ENCODE results near the gene RNF207.

Gene RNF207

DNA sequence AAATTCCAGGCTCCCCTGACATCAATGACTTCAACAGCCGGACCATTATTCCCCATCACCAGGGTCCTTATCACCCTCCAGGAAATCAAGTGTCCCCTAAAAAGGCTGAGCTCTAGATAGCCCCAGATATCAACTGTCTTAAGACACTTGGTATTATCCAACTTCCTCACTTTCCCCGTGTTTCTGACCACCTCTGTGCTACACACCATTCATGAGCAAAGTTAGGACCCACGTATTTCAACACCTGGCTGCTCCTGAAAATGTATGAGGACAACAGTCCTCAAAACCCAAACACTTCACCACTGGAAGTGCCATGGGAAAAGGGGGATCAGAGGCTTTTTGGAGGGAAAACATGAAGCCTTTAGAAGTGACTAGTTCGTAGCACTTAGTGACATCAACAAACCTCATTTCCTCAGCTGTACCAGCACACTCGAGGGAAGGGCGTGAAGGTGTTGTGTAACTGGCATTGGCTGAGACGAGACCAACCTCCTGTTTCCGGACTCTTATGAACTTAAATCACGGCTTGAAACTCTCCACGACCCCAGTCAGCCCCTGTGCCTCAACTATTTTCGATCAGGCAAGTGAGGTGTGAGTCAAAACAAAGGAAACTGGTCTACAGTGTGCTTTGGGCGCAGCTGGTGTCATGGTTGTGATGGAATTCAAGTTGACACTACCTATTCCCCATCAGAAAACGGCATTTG is 21.7 kb upstream of the RNF207 start:
- Histone ChIP-seq H3K36me3 (replicated peaks in 1 of 2; ENCODE audit: control insufficient read depth in 2 of 2, insufficient read depth in 2 of 2, low read length in 2 of 2) (peaks cover 15 to 49% of the 10 kb centered on the region in 2 donors), H3K9me3 (replicated peaks in 1 of 2; ENCODE audit: control insufficient read depth in 2 of 2, insufficient read depth in 1 of 2, low read depth in 1 of 2, low read length in 2 of 2) (no peaks in the 10 kb centered on the region)
- DNase-seq (ENCODE audit: low spot score) = no peak

DNA sequence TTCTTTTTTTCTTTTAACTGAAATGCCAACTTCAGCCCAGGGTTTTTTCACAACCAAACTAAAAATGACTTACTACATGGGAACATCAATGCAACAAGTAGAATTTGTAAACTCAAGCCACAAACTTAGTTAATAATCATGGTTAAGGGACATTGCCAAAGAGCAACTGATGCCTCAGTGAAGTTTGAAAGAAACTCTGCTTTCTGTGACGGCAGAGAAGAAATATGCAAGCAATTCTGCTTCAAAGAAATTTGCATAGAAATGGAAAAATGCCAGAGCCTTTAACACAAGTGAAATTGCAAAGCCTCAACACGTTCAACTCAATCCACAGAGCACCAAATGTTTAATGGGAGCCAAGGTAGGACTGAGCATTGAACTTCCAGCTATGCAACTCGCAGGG is 20.8 kb upstream of the RNF207 start:
- Histone ChIP-seq H2AK5ac (ENCODE audit: low read depth, low read length) (no peak overlapping the region), H3K14ac (ENCODE audit: low read length) (no peak overlapping the region), H3K23ac (ENCODE audit: low read depth, low read length, poor library complexity) (no peak overlapping the region), H3K79me1 (ENCODE audit: low read depth, low read length) (no peaks in the 10 kb centered on the region), H3K27me3 (ENCODE audit: control insufficient read depth in 3 of 3, insufficient read depth in 3 of 3, low read depth in 1 of 3, low read length in 3 of 3) (peaks cover 6 to 27% (median 22%) of the 10 kb centered on the region in 3 experiments), H2BK5ac (ENCODE audit: low read length) (no peak overlapping the region), H3K9me3 (replicated peaks in 1 of 2; ENCODE audit: control insufficient read depth in 2 of 2, insufficient read depth in 1 of 2, low read depth in 1 of 2, low read length in 2 of 2) (no peaks in the 10 kb centered on the region), H3K9ac (ENCODE audit: low read depth, low read length, poor library complexity) (no peak overlapping the region), H2BK12ac (ENCODE audit: low read length) (no peak overlapping the region), H3K18ac (ENCODE audit: low read length) (no peak overlapping the region), H3K36me3 (replicated peaks in 1 of 2; ENCODE audit: control insufficient read depth in 2 of 2, insufficient read depth in 2 of 2, low read length in 2 of 2) (peaks cover 19 to 57% of the 10 kb centered on the region in 2 donors), H3K4me3 (ENCODE audit: low read length in 2 of 2) (no peak overlapping the region), H2AFZ (ENCODE audit: low read length) (no peak overlapping the region), H2BK120ac (ENCODE audit: low read depth, low read length) (no peak overlapping the region), H3K4me2 (ENCODE audit: insufficient read depth, low read length, poor library complexity, severe bottlenecking) (no peak overlapping the region), H4K91ac (ENCODE audit: low read depth, low read length, poor library complexity) (no peak overlapping the region), H3K4ac (ENCODE audit: low read length) (no peak overlapping the region), H2BK15ac (ENCODE audit: low read length) (no peak overlapping the region), H3K4me1 (ENCODE audit: control insufficient read depth in 2 of 2, insufficient read depth in 1 of 2, low read depth in 1 of 2, low read length in 2 of 2) (peaks cover 0 to 8% of the 10 kb centered on the region in 2 donors), H3K27ac (replicated peaks; ENCODE audit: low read length) (no peak overlapping the region), H4K8ac (ENCODE audit: low read depth, low read length) (no peak overlapping the region)
- WGBS, 2 donors (ENCODE audit: extremely low coverage in 2 of 2, insufficient read length in 2 of 2, insufficient replicate concordance in 1 of 2) = no CpG with 5 or more reads among the region's 3 CpGs
- no peak for DNase-seq (ENCODE audit: low spot score)

More for the DNA sequence above, 21.7 kb upstream of the RNF207 start:
- Histone ChIP-seq H3K4me1 (ENCODE audit: control insufficient read depth in 2 of 2, insufficient read depth in 1 of 2, low read depth in 1 of 2, low read length in 2 of 2) (peaks cover under 1 to 8% of the 10 kb centered on the region in 2 donors), H3K9ac (ENCODE audit: low read depth, low read length, poor library complexity) (no peak overlapping the region), H3K4me3 (ENCODE audit: low read length in 2 of 2) (no peak overlapping the region), H4K91ac (ENCODE audit: low read depth, low read length, poor library complexity) (no peak overlapping the region), H3K4me2 (ENCODE audit: insufficient read depth, low read length, poor library complexity, severe bottlenecking) (no peak overlapping the region), H3K4ac (ENCODE audit: low read length) (no peak overlapping the region), H2BK15ac (ENCODE audit: low read length) (no peak overlapping the region), H3K18ac (ENCODE audit: low read length) (no peak overlapping the region), H3K14ac (ENCODE audit: low read length) (no peak overlapping the region), H2AK5ac (ENCODE audit: low read depth, low read length) (no peak overlapping the region), H2AFZ (ENCODE audit: low read length) (no peak overlapping the region), H3K23ac (ENCODE audit: low read depth, low read length, poor library complexity) (no peak overlapping the region), H2BK5ac (ENCODE audit: low read length) (no peak overlapping the region), H4K8ac (ENCODE audit: low read depth, low read length) (no peak overlapping the region), H3K79me1 (ENCODE audit: low read depth, low read length) (no peaks in the 10 kb centered on the region), H3K27me3 (ENCODE audit: control insufficient read depth in 3 of 3, insufficient read depth in 3 of 3, low read depth in 1 of 3, low read length in 3 of 3) (peaks cover 10 to 34% (median 30%) of the 10 kb centered on the region in 3 experiments), H2BK120ac (ENCODE audit: low read depth, low read length) (no peak overlapping the region), H2BK12ac (ENCODE audit: low read length) (no peak overlapping the region), H3K27ac (replicated peaks; ENCODE audit: low read length) (no peak overlapping the region)
- WGBS, 2 donors (ENCODE audit: extremely low coverage in 2 of 2, insufficient read length in 2 of 2, insufficient replicate concordance in 1 of 2) = no CpG with 5 or more reads among the region's 13 CpGs

DNA sequence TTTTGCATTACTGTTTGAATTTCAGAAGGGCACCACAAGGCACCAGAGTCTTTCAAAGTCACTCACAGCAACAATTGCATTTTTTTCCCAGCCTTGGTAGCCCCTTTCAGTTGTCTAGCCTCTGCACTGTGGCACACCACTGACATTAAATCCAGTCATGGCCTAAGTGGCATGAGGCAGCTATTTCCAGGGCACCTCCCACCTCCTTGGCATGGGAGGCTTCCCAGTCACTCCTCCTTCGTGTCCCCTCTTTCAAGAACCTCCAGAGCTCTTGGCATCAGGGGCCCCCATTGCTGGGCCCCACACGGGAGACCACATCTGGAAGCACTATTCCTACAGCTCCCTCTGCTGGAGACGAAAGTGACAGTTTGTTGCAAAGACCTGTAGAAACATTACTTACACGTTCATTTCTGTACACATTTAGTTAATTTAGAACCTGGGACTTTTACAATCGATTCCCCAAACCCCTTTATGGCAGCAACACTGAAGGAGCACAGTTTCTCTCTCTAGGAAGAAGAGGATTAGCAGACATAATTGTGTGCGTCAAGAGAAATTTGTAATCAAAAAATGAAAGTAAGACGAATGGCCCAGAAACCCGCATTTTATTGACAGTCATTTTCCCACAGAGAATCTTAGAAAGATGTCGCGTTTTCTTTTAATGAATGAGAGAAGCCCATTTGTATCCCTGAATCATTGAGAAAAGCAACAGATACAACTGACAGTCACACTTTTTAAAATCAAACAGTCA is 20.1 kb upstream of the RNF207 start:
- Histone ChIP-seq H2AK5ac (ENCODE audit: low read depth, low read length) (no peak overlapping the region), H3K9me3 (replicated peaks in 1 of 2; ENCODE audit: control insufficient read depth in 2 of 2, insufficient read depth in 1 of 2, low read depth in 1 of 2, low read length in 2 of 2) (no peaks in the 10 kb centered on the region), H2BK5ac (ENCODE audit: low read length) (no peak overlapping the region), H2AFZ (ENCODE audit: low read length) (no peak overlapping the region), H3K4ac (ENCODE audit: low read length) (no peak overlapping the region), H3K4me2 (ENCODE audit: insufficient read depth, low read length, poor library complexity, severe bottlenecking) (no peak overlapping the region), H3K36me3 (replicated peaks in 1 of 2; ENCODE audit: control insufficient read depth in 2 of 2, insufficient read depth in 2 of 2, low read length in 2 of 2) (peaks cover 20 to 64% of the 10 kb centered on the region in 2 donors), H3K79me1 (ENCODE audit: low read depth, low read length) (no peaks in the 10 kb centered on the region), H3K9ac (ENCODE audit: low read depth, low read length, poor library complexity) (no peak overlapping the region), H3K27ac (replicated peaks; ENCODE audit: low read length) (no peak overlapping the region), H3K4me3 (ENCODE audit: low read length in 2 of 2) (no peak overlapping the region), H3K14ac (ENCODE audit: low read length) (no peak overlapping the region), H4K91ac (ENCODE audit: low read depth, low read length, poor library complexity) (no peak overlapping the region), H2BK120ac (ENCODE audit: low read depth, low read length) (no peak overlapping the region), H3K4me1 (ENCODE audit: control insufficient read depth in 2 of 2, insufficient read depth in 1 of 2, low read depth in 1 of 2, low read length in 2 of 2) (peaks cover 0 to 8% of the 10 kb centered on the region in 2 donors), H3K27me3 (ENCODE audit: control insufficient read depth in 3 of 3, insufficient read depth in 3 of 3, low read depth in 1 of 3, low read length in 3 of 3) (peaks cover 0 to 21% (median 15%) of the 10 kb centered on the region in 3 experiments), H3K18ac (ENCODE audit: low read length) (no peak overlapping the region), H2BK12ac (ENCODE audit: low read length) (no peak overlapping the region), H2BK15ac (ENCODE audit: low read length) (no peak overlapping the region), H3K23ac (ENCODE audit: low read depth, low read length, poor library complexity) (no peak overlapping the region), H4K8ac (ENCODE audit: low read depth, low read length) (no peak overlapping the region)
- no peak for DNase-seq (ENCODE audit: low spot score)
- no CpG with 5 or more reads among the region's 10 CpGs for WGBS, 2 donors (ENCODE audit: extremely low coverage in 2 of 2, insufficient read length in 2 of 2, insufficient replicate concordance in 1 of 2)

GRCh38 chr1:6188466-6188865 is 17.5 kb upstream of the RNF207 start:
- no peak overlapping the region for H2BK12ac ChIP-seq (ENCODE audit: low read length)
- H2AK5ac ChIP-seq (ENCODE audit: low read depth, low read length) = no peak overlapping the region

More at GRCh38 chr1:6188466-6188865, 17.5 kb upstream of the RNF207 start:
- no CpG with 5 or more reads among the region's 8 CpGs for WGBS, 2 donors (ENCODE audit: extremely low coverage in 2 of 2, insufficient read length in 2 of 2, insufficient replicate concordance in 1 of 2)
- H3K18ac ChIP-seq (ENCODE audit: low read length) = no peak overlapping the region
- H3K27me3 ChIP-seq (ENCODE audit: control insufficient read depth in 3 of 3, insufficient read depth in 3 of 3, low read depth in 1 of 3, low read length in 3 of 3) = no peaks in the 10 kb centered on the region
- no peaks in the 10 kb centered on the region for H3K9me3 ChIP-seq (replicated peaks in 1 of 2; ENCODE audit: control insufficient read depth in 2 of 2, insufficient read depth in 1 of 2, low read depth in 1 of 2, low read length in 2 of 2)
- H2BK5ac ChIP-seq (ENCODE audit: low read length) = no peak overlapping the region
- no peak overlapping the region for H3K4me3 ChIP-seq (ENCODE audit: low read length in 2 of 2)
- no peak overlapping the region for H3K14ac ChIP-seq (ENCODE audit: low read length)
- no peak overlapping the region for H3K23ac ChIP-seq (ENCODE audit: low read depth, low read length, poor library complexity)
- H3K4me1 ChIP-seq (ENCODE audit: control insufficient read depth in 2 of 2, insufficient read depth in 1 of 2, low read depth in 1 of 2, low read length in 2 of 2) = no peaks in the 10 kb centered on the region
- H4K8ac ChIP-seq (ENCODE audit: low read depth, low read length) = no peak overlapping the region
- H4K91ac ChIP-seq (ENCODE audit: low read depth, low read length, poor library complexity) = no peak overlapping the region
- no peak overlapping the region for H3K4ac ChIP-seq (ENCODE audit: low read length)
- no peak overlapping the region for H2BK15ac ChIP-seq (ENCODE audit: low read length)
- H2BK120ac ChIP-seq (ENCODE audit: low read depth, low read length) = no peak overlapping the region
- no peak overlapping the region for H3K4me2 ChIP-seq (ENCODE audit: insufficient read depth, low read length, poor library complexity, severe bottlenecking)
- no peak for DNase-seq (ENCODE audit: low spot score)
- H2AFZ ChIP-seq (ENCODE audit: low read length) = no peak overlapping the region
- H3K36me3 ChIP-seq (replicated peaks in 1 of 2; ENCODE audit: control insufficient read depth in 2 of 2, insufficient read depth in 2 of 2, low read length in 2 of 2) = peaks cover 33 to 86% of the 10 kb centered on the region in 2 donors
- H3K9ac ChIP-seq (ENCODE audit: low read depth, low read length, poor library complexity) = no peak overlapping the region
- peaks cover 3% of the 10 kb centered on the region for H3K79me1 ChIP-seq (ENCODE audit: low read depth, low read length)
- no peak overlapping the region for H3K27ac ChIP-seq (replicated peaks; ENCODE audit: low read length)

Data from neuronal stem cell (in vitro differentiated cells).